H1 (cell line): ENCODE results near the gene DDAH2. TPM values are rescaled to one million over a fixed set of nuclear protein-coding genes. Genes with fewer than 3 reads are reported as not detected.

Experiments used
- CTCF ChIA-PET: fragments of 300-600 bp; sonication (Branson Sonifier 250); formaldehyde crosslinking; loops from one replicate; lab custom pipeline; 2021; ENCODE audit not compliant: partially characterized antibody; lab: Charles Lee
- POLR2A ChIA-PET: fragments of 300-600 bp; sonication (Branson Sonifier 250); formaldehyde crosslinking; loops from one replicate; lab custom pipeline; 2021; ENCODE audit warnings: inconsistent platforms; ENCODE audit not compliant: partially characterized antibody; lab: Charles Lee
- DNase-seq, 2 experiments: peaks; one replicate each; pipeline versions ENCODE4 v3.0.0 to v3.0.0-alpha.2; 2010 to 2022; ENCODE audit warnings: low spot score in 2 of 2, low read depth in 1 of 2, mixed read lengths in 1 of 2
- FAIRE-seq: peaks from 2 replicates; lab custom pipeline; 2011; peaks lifted over from hg19 to GRCh38; lab: Jason Lieb, UNC
- H2AFZ ChIP-seq: 2 replicates; pipeline ENCODE4 v1.8.1; 2012; ENCODE audit warnings: low read length, inconsistent platforms
- H2AK5ac ChIP-seq: 2 replicates; pipeline ENCODE4 v1.6.1; 2013; ENCODE audit warnings: low read depth, low read length
- H2BK120ac ChIP-seq: replicated peaks from 2 replicates; pipeline ENCODE3; 2013; ENCODE audit warnings: low read depth, low read length, inconsistent platforms
- H2BK12ac ChIP-seq: 2 replicates; pipeline ENCODE4 v1.6.1; 2013; ENCODE audit warnings: low read depth, low read length
- H2BK15ac ChIP-seq: 2 replicates; pipeline ENCODE4 v1.6.1; 2013; ENCODE audit warnings: low read length
- H2BK20ac ChIP-seq: 2 replicates; pipeline ENCODE4 v1.6.1; 2013; ENCODE audit warnings: low read length
- H2BK5ac ChIP-seq: 2 replicates; pipeline ENCODE4 v1.6.1; 2013; ENCODE audit warnings: low read depth, low read length
- H3K14ac ChIP-seq: 2 replicates; pipeline ENCODE4 v1.6.1; 2013; ENCODE audit warnings: inconsistent platforms; ENCODE audit not compliant: insufficient read length
- H3K18ac ChIP-seq: 2 replicates; pipeline ENCODE4 v1.6.1; 2013; ENCODE audit warnings: low read length; ENCODE audit errors: extremely low read depth
- H3K23ac ChIP-seq: 2 replicates; pipeline ENCODE4 v1.6.1; 2013; ENCODE audit warnings: inconsistent platforms; ENCODE audit not compliant: insufficient read length
- H3K23me2 ChIP-seq: 2 replicates; pipeline ENCODE4 v1.6.1; 2013; ENCODE audit warnings: low read depth, low read length
- H3K27ac ChIP-seq: 2 replicates; pipeline ENCODE4 v1.6.1; 2011; ENCODE audit warnings: low read depth, low read length, inconsistent platforms
- H3K27me3 ChIP-seq, 4 experiments: replicated peaks in 1 of 4; 1 replicate in 1 of 4; 2 replicates in 3 of 4; pipeline versions ENCODE4 v1.6.1 to v1.8.1; 2011 to 2013; ENCODE audit warnings: low read length in 3 of 4, mild to moderate bottlenecking in 3 of 4, inconsistent platforms in 2 of 4, mixed read lengths in 2 of 4, moderate library complexity in 1 of 4; ENCODE audit not compliant: control insufficient read depth in 3 of 4, insufficient read depth in 3 of 4; ENCODE audit errors: extremely low read depth in 1 of 4
- H3K36me3 ChIP-seq, 4 experiments: 2 replicates each; pipeline versions ENCODE4 v1.6.1 to v1.8.1; 2011 to 2013; ENCODE audit warnings: mild to moderate bottlenecking in 4 of 4, low read length in 3 of 4, moderate library complexity in 2 of 4, control low read depth in 1 of 4, inconsistent platforms in 1 of 4; ENCODE audit not compliant: insufficient read depth in 4 of 4, control insufficient read depth in 2 of 4
- H3K4ac ChIP-seq: replicated peaks from 2 replicates; pipeline ENCODE3; 2013; ENCODE audit warnings: low read length, low read depth, mixed read lengths, inconsistent platforms; ENCODE audit not compliant: insufficient read length
- H3K4me1 ChIP-seq, 4 experiments: replicated peaks in 1 of 4; 1 replicate in 1 of 4; 2 replicates in 3 of 4; pipeline versions ENCODE4 v1.6.1 to v1.8.1; 2011 to 2013; ENCODE audit warnings: low read length in 3 of 4, inconsistent platforms in 2 of 4, mixed read lengths in 1 of 4; ENCODE audit not compliant: insufficient read depth in 4 of 4, control insufficient read depth in 3 of 4
- H3K4me2 ChIP-seq, 2 experiments: 2 replicates each; pipeline versions ENCODE4 v1.6.1 to v1.8.1; 2011 to 2013; ENCODE audit warnings: low read depth in 2 of 2, low read length in 2 of 2, control low read depth in 1 of 2, inconsistent platforms in 1 of 2, mild to moderate bottlenecking in 1 of 2; ENCODE audit not compliant: insufficient read depth in 1 of 2
- H3K4me3 ChIP-seq, 4 experiments: fragments of 200-600, 300-600 bp in 1 of 4; sonication (generic), shearing (Covaris generic), sonication (Bioruptor Twin) in 1 of 4; 2 replicates each; pipeline versions ENCODE4 v1.5.1 to v1.8.1; 2011 to 2016; ENCODE audit warnings: low read length in 4 of 4, low read depth in 3 of 4, control low read depth in 2 of 4, inconsistent platforms in 2 of 4, mild to moderate bottlenecking in 2 of 4, mixed read lengths in 1 of 4, moderate library complexity in 1 of 4; ENCODE audit not compliant: insufficient read depth in 2 of 4; ENCODE audit errors: extremely low read depth in 1 of 4
- H3K56ac ChIP-seq: replicated peaks from 2 replicates; pipeline ENCODE3; 2013; ENCODE audit warnings: low read depth, mild to moderate bottlenecking, mixed read lengths, low read length, inconsistent platforms; ENCODE audit not compliant: insufficient read length
- H3K79me1 ChIP-seq: 2 replicates; pipeline ENCODE4 v1.6.1; 2013; ENCODE audit warnings: low read depth, low read length, control low read depth
- H3K79me2 ChIP-seq, 2 experiments: 2 replicates each; pipeline versions ENCODE4 v1.6.1 to v1.8.1; 2012 to 2013; ENCODE audit warnings: low read length in 2 of 2, mild to moderate bottlenecking in 2 of 2, inconsistent platforms in 1 of 2; ENCODE audit not compliant: insufficient read depth in 2 of 2, control insufficient read depth in 1 of 2
- H3K9ac ChIP-seq, 4 experiments: replicated peaks in 1 of 4; 1 replicate in 1 of 4; 2 replicates in 3 of 4; pipeline versions ENCODE4 v1.6.1 to v1.8.1; 2011 to 2013; ENCODE audit warnings: low read depth in 3 of 4, low read length in 3 of 4, control low read depth in 2 of 4, mild to moderate bottlenecking in 2 of 4, moderate library complexity in 2 of 4, inconsistent platforms in 1 of 4; ENCODE audit errors: extremely low read depth in 1 of 4
- H3K9me3 ChIP-seq, 2 experiments: 2 replicates each; pipeline versions ENCODE4 v1.6.1 to v1.8.1; 2012 to 2013; ENCODE audit warnings: mild to moderate bottlenecking in 2 of 2, moderate library complexity in 2 of 2, control low read depth in 1 of 2, inconsistent platforms in 1 of 2, low read depth in 1 of 2, low read length in 1 of 2, mixed read lengths in 1 of 2; ENCODE audit not compliant: insufficient read depth in 2 of 2
- H4K20me1 ChIP-seq, 2 experiments: replicated peaks in 1 of 2; 2 replicates each; pipeline versions ENCODE3 to v1.8.1; 2011 to 2013; ENCODE audit warnings: inconsistent platforms in 2 of 2, low read length in 2 of 2, mild to moderate bottlenecking in 1 of 2; ENCODE audit not compliant: insufficient read depth in 2 of 2, control insufficient read depth in 1 of 2
- H4K5ac ChIP-seq: 2 replicates; pipeline ENCODE4 v1.6.1; 2013; ENCODE audit warnings: low read length, low read depth, mixed read lengths, inconsistent platforms; ENCODE audit not compliant: insufficient read length
- H4K8ac ChIP-seq: 2 replicates; pipeline ENCODE4 v1.8.0; 2013; ENCODE audit warnings: mild to moderate bottlenecking, moderate library complexity, low read length, inconsistent platforms; ENCODE audit not compliant: insufficient read depth; ENCODE audit errors: extremely low read depth
- H4K91ac ChIP-seq: replicated peaks from 2 replicates; pipeline ENCODE3; 2013; ENCODE audit warnings: low read length, mixed read lengths, inconsistent platforms; ENCODE audit not compliant: insufficient read length
- JUND ChIP-seq: IDR thresholded peaks from 2 replicates; pipeline ENCODE4 v1.6.1; 2011; ENCODE audit warnings: mild to moderate bottlenecking, improper control_type of control experiment, low read length
- WGBS, 2 experiments: shearing (Covaris generic) in 1 of 2; methylation state at CpG; one replicate each; pipeline versions ENCODE4 v1.1.6 to v1.1.7; 2013 to 2015; ENCODE audit warnings: low lambda C conversion rate in 2 of 2, mixed read lengths in 2 of 2, inconsistent platforms in 1 of 2, low coverage in 1 of 2, missing lambda C conversion rate in 1 of 2; ENCODE audit not compliant: insufficient replicate concordance in 2 of 2, insufficient coverage in 1 of 2, insufficient read length in 1 of 2; ENCODE audit errors: extremely low coverage in 1 of 2, missing lambda C conversion rate in 1 of 2; 5-methylcytosine and 5-hydroxymethylcytosine counted together
- polyA plus RNA-seq, 7 experiments: library from polyadenylated mRNA; depleted of rRNA in 3 of 7; stranded (reverse) in 5 of 7; unstranded in 2 of 7; fragments of >200 nt in 5 of 7; fragments of 200-250 nt in 2 of 7; gene quantifications; 1 replicate in 5 of 7; 2 replicates in 1 of 7; 4 replicates in 1 of 7; pipeline versions ENCODE4 v1.2.1 to v1.2.3, GENCODE V29; 2011 to 2013; ENCODE audit warnings: missing spikeins in 2 of 7, mixed read lengths in 2 of 7
- total RNA-seq: library from RNA; stranded (reverse); fragmentation: NEBNext Ultra II Directional; extraction: Animal tissue kit (Norgen Biotek cat#: 25700); gene quantifications from 2 replicates; pipeline ENCODE4 v1.2.1, GENCODE V29; 2021
- TF ChIP-seq, protein P1 (sequence below), 3 experiments: IDR thresholded peaks; 1 replicate in 2 of 3; 2 replicates in 1 of 3; pipeline versions ENCODE4 v1.5.1 to v1.6.1; 2011; ENCODE audit warnings: low read length in 3 of 3, mild to moderate bottlenecking in 3 of 3, inconsistent platforms in 2 of 3, low read depth in 1 of 3, moderate library complexity in 1 of 3; ENCODE audit not compliant: insufficient read depth in 1 of 3; ENCODE audit errors: control extremely low read depth in 1 of 3

Gene DDAH2
- total and polyA plus RNA-seq, 2 of the 8 experiments (the other 6 are each of a cell fraction or from before 2014, with no cell fraction given): 53.3 to 73.5 TPM

DNA sequence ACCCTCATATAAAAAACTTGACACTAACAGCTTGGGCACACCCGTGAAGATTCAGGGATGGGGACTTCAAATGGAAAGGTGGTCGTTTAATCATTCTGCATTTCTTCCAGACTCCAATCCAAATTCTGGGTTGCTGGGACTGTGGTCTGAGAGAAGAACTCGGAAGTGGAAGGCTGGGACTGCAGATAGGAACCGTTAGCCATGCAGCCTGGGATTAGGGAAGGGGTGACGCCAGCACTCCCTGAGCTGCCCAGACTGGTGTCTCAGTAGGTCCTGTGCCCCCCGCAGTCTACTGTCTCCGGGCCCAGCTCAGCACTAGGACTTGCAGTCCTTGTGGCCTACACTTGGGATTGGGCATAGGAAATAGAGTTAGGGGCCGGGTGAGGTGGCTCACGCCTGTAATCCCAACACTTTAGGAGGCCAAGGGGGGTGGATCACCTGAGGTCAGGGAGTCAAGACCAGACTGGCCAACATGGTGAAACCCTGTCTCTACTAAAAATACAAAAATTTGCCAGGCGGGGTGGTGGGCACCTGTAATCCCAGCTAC, 7.7 kb upstream of the DDAH2 start:
- FAIRE-seq (no peak), DNase-seq (no peak)
- Histone ChIP-seq H3K27me3 (no peaks in the 10 kb centered on the region), H3K23me2 (peaks cover 20% of the 10 kb centered on the region), H2BK15ac (peak overlapping the region; percentile 61; the same call in 1 of the 2 replicates), H2BK12ac (peak overlapping the region; percentile 35; the same call in 1 of the 2 replicates), H3K36me3 (peaks cover 10 to 27% (median 17%) of the 10 kb centered on the region in 4 experiments), H3K4me2 (peak overlapping the region; percentile 78 to 99), H3K23ac (no peak overlapping the region), H4K91ac (peak overlapping the region; percentile 20), H3K4me3 (peak overlapping the region; percentile 82 to 98 (median 92)), H3K14ac (no peak overlapping the region), H3K9ac (0 out of 7 replicates have a peak overlapping the region, but pooled peaks of 1 of the 4 experiments have one; percentile 66), H3K4me1 (peaks cover 23 to 29% (median 25%) of the 10 kb centered on the region in 4 experiments), H3K56ac (no peak overlapping the region), H3K9me3 (no peaks in the 10 kb centered on the region; a peak in 1 of 4 replicates), H4K8ac (no peak overlapping the region), H4K5ac (no peak overlapping the region), H2BK20ac (no peak overlapping the region; the same call in 1 of the 2 replicates), H3K4ac (peak overlapping the region; percentile 11), H4K20me1 (peaks cover 4% of the 10 kb centered on the region in 2 experiments), H2BK120ac (peak overlapping the region; percentile 29), H3K79me2 (peaks cover 0 to 26% of the 10 kb centered on the region in 2 experiments; a peak in 2 of 4 replicates), H3K27ac (no peak overlapping the region), H3K79me1 (peaks cover 8% of the 10 kb centered on the region; the same call in 1 of the 2 replicates), H2AK5ac (peak overlapping the region; percentile 57; the same call in 1 of the 2 replicates), H3K18ac (peak overlapping the region; percentile 60), H2AFZ (no peak overlapping the region), H2BK5ac (peak overlapping the region; percentile 60; the same call in 1 of the 2 replicates)
- POLR2A ChIA-PET: interaction anchor here (0.8 to 8.7 kb wide), 16 partner anchors 12 to 195 kb away, joined by 3 to 73 read pairs (median 5); partner anchors contain the start of genes ABHD16A, DDX39B, HSPA1B and LSM2
- WGBS, 2 experiments: 44% methylated on average over 10 of the region's 10 CpGs; no CpG with 5 or more reads in 1 of the 2 experiments
- TF ChIP-seq JUND: no peak
- TF ChIP-seq, protein P1, sequence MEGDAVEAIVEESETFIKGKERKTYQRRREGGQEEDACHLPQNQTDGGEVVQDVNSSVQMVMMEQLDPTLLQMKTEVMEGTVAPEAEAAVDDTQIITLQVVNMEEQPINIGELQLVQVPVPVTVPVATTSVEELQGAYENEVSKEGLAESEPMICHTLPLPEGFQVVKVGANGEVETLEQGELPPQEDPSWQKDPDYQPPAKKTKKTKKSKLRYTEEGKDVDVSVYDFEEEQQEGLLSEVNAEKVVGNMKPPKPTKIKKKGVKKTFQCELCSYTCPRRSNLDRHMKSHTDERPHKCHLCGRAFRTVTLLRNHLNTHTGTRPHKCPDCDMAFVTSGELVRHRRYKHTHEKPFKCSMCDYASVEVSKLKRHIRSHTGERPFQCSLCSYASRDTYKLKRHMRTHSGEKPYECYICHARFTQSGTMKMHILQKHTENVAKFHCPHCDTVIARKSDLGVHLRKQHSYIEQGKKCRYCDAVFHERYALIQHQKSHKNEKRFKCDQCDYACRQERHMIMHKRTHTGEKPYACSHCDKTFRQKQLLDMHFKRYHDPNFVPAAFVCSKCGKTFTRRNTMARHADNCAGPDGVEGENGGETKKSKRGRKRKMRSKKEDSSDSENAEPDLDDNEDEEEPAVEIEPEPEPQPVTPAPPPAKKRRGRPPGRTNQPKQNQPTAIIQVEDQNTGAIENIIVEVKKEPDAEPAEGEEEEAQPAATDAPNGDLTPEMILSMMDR (IDR thresholded peaks at IDR 0.05; ENCODE audit: control extremely low read depth in 1 of 3, insufficient read depth in 1 of 3, low read depth in 1 of 3, low read length in 3 of 3): no peak
- CTCF ChIA-PET: interaction anchor here (0.5 to 5.9 kb wide), 20 partner anchors 8 to 382 kb away, joined by 3 to 52 read pairs (median 3); partner anchors contain the start of genes APOM and DDAH2
